HepG2 (cell line): Measurements from ENCODE around the gene TMEM45A. TPM values are rescaled to one million over a fixed set of nuclear protein-coding genes. Genes with fewer than 3 reads are reported as not detected.

Experiments
- ARID5B ChIP-seq: IDR thresholded peaks from 2 replicates; pipeline ENCODE4 v1.4.0; 2020; ENCODE audit warnings: mild to moderate bottlenecking, missing genetic modification reagents
- BRD4 ChIP-seq: sonication (generic); formaldehyde crosslinking; IDR thresholded peaks from 2 replicates; pipeline ENCODE4 v1.4.0; 2020; ENCODE audit warnings: missing genetic modification reagents
- CENPBD1 ChIP-seq: sonication (generic); formaldehyde crosslinking; IDR thresholded peaks from 2 replicates; pipeline ENCODE4 v1.8.0; 2022; ENCODE audit warnings: missing genetic modification reagents, low read depth, mild to moderate bottlenecking, borderline replicate concordance
- KDM1A ChIP-seq: IDR thresholded peaks from 2 replicates; pipeline ENCODE4 v1.6.1; 2016; ENCODE audit warnings: missing compliant biosample characterization
- NAIF1 ChIP-seq: sonication (generic); formaldehyde crosslinking; IDR thresholded peaks from 2 replicates; pipeline ENCODE4 v1.5.0; 2020; ENCODE audit warnings: mild to moderate bottlenecking, missing genetic modification reagents, borderline replicate concordance
- NFE2 ChIP-seq: sonication (generic); formaldehyde crosslinking; IDR thresholded peaks from 2 replicates; pipeline ENCODE4 v1.4.0; 2020; ENCODE audit warnings: missing genetic modification reagents
- ZHX2 ChIP-seq, 2 experiments: sonication (generic) in 1 of 2; formaldehyde crosslinking in 1 of 2; IDR thresholded peaks; 2 replicates each; pipeline versions ENCODE4 v1.6.1 to v1.9.0; 2014 to 2022; ENCODE audit warnings: antibody characterized with exemption in 1 of 2, borderline replicate concordance in 1 of 2, inconsistent platforms in 1 of 2, low read depth in 1 of 2, missing genetic modification reagents in 1 of 2
- ZNF530 ChIP-seq: sonication (generic); formaldehyde crosslinking; IDR thresholded peaks from 2 replicates; pipeline ENCODE4 v1.5.0; 2020; ENCODE audit warnings: low read depth, mild to moderate bottlenecking, missing genetic modification reagents
- ZNF607 ChIP-seq: sonication (generic); formaldehyde crosslinking; IDR thresholded peaks from 2 replicates; pipeline ENCODE4 v1.5.1; 2020; ENCODE audit warnings: missing genetic modification reagents, mild to moderate bottlenecking, borderline replicate concordance
- ZNF639 ChIP-seq: conservative IDR thresholded peaks from 2 replicates; pipeline ENCODE4 v1.6.1; 2018; ENCODE audit warnings: missing genetic modification reagents
- ZNF800 ChIP-seq: sonication (generic); formaldehyde crosslinking; IDR thresholded peaks from 2 replicates; pipeline ENCODE4 v1.4.0; 2020; ENCODE audit warnings: missing genetic modification reagents
- ZSCAN31 ChIP-seq: sonication (generic); formaldehyde crosslinking; IDR thresholded peaks from 2 replicates; pipeline ENCODE4 v1.5.0; 2020; ENCODE audit warnings: low read depth, mild to moderate bottlenecking, missing genetic modification reagents
- ZZZ3 ChIP-seq: sonication (generic); formaldehyde crosslinking; IDR thresholded peaks from 2 replicates; pipeline ENCODE4 v1.4.0; 2020; ENCODE audit warnings: missing genetic modification reagents, mild to moderate bottlenecking, borderline replicate concordance
- polyA plus RNA-seq, 8 experiments: library from polyadenylated mRNA; depleted of rRNA in 3 of 8; stranded (reverse) in 7 of 8; unstranded in 1 of 8; fragments of >200 nt; fragmentation: Illumina TruSeq in 4 of 8; extraction: Trizol in 4 of 8; gene quantifications; 2 replicates each; pipeline versions ENCODE4 v1.2.1 to v1.2.3, GENCODE V29; 2011 to 2016; ENCODE audit warnings: low read depth in 4 of 8, missing spikeins in 1 of 8, mixed read lengths in 1 of 8; ENCODE audit not compliant: insufficient read depth in 1 of 8
- total RNA-seq, 5 experiments: library from RNA; depleted of rRNA; stranded (reverse); fragments of >200 nt; fragmentation: Illumina TruSeq; extraction: Trizol; gene quantifications; 2 replicates each; pipeline ENCODE4 v1.2.3, GENCODE V29; 2016; ENCODE audit warnings: low read depth in 1 of 5

TMEM45A gene
- total and polyA plus RNA-seq, 2 of the 13 experiments (the other 11 are each of a cell fraction or from before 2014, with no cell fraction given), result 14.8 to 38.5 TPM

GRCh38 chr3:100492059-100493006, at the start of gene TMEM45A (continued):
- peak; percentile 79; the same call in 1 of the 2 replicates for TF ChIP-seq ZNF800 (CRISPR knock-in tag)
- TF ChIP-seq ARID5B (CRISPR knock-in tag), result peak; percentile 57
- no peak; the same call in 1 of the 2 replicates for TF ChIP-seq ZNF639 (CRISPR knock-in tag)
- TF ChIP-seq NFE2 (CRISPR knock-in tag), result no peak
- TF ChIP-seq CENPBD1 (CRISPR knock-in tag), result no peak
- TF ChIP-seq ZNF607 (CRISPR knock-in tag), result no peak
- peak; percentile 80 for TF ChIP-seq KDM1A (CRISPR knock-in tag)
- TF ChIP-seq BRD4 (CRISPR knock-in tag), result peak; percentile 67; the same call in 1 of the 2 replicates
- TF ChIP-seq ZZZ3 (CRISPR knock-in tag), result peak; percentile 89; the same call in 1 of the 2 replicates
- TF ChIP-seq NAIF1 (CRISPR knock-in tag), result no peak
- TF ChIP-seq ZNF530 (CRISPR knock-in tag), result no peak
- TF ChIP-seq ZHX2 (IDR thresholded peaks at IDR 0.05; ENCODE audit: low read depth), result peak; percentile 43
- TF ChIP-seq ZHX2 (CRISPR knock-in tag; IDR thresholded peaks at IDR 0.05; ENCODE audit: borderline replicate concordance), result peak; percentile 83; the same call in 1 of the 2 replicates
- peak; percentile 29; the same call in 1 of the 2 replicates for TF ChIP-seq ZSCAN31 (CRISPR knock-in tag)
